Measurements from ENCODE around the gene ZNF500.

Gene ZNF500

DNA sequence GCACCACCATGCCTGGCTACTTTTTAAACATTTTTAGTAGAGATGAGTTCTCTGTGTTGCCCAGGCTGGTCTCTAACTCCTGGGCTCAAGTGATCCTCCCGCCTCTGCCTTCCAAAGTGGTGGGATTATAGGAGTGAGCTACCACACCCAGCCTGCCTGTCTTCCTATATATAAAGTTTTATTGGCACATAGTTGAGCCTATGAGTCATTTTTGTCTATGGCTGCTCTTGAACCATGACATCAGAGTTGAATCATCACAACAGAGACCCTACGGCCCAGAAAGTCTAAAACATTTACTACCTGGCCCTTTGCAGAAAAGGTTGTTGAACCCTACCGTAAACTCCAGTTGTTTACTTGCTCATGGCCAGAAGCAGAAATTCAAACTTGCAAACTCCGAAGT is 13.3 kb upstream of the ZNF500 start:
- Histone ChIP-seq H3K9me3 (ENCODE audit: severe bottlenecking) (no peaks in the 10 kb centered on the region), H3K27ac (ENCODE audit: poor library complexity, severe bottlenecking) (no peak overlapping the region), H3K36me3 (ENCODE audit: low read depth) (no peaks in the 10 kb centered on the region), H3K27me3 (ENCODE audit: insufficient read depth, poor library complexity, severe bottlenecking) (no peaks in the 10 kb centered on the region), H3K4me3 (ENCODE audit: severe bottlenecking) (no peak overlapping the region), H3K4me1 (ENCODE audit: insufficient read depth, poor library complexity, severe bottlenecking) (no peaks in the 10 kb centered on the region)
- no peak for ATAC-seq (ENCODE audit: low read depth)
- TF ChIP-seq, protein P1, sequence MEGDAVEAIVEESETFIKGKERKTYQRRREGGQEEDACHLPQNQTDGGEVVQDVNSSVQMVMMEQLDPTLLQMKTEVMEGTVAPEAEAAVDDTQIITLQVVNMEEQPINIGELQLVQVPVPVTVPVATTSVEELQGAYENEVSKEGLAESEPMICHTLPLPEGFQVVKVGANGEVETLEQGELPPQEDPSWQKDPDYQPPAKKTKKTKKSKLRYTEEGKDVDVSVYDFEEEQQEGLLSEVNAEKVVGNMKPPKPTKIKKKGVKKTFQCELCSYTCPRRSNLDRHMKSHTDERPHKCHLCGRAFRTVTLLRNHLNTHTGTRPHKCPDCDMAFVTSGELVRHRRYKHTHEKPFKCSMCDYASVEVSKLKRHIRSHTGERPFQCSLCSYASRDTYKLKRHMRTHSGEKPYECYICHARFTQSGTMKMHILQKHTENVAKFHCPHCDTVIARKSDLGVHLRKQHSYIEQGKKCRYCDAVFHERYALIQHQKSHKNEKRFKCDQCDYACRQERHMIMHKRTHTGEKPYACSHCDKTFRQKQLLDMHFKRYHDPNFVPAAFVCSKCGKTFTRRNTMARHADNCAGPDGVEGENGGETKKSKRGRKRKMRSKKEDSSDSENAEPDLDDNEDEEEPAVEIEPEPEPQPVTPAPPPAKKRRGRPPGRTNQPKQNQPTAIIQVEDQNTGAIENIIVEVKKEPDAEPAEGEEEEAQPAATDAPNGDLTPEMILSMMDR (IDR thresholded peaks at IDR 0.05; ENCODE audit: poor library complexity, severe bottlenecking) = no peak
- DNase-seq (ENCODE audit: low spot score) = no peak

GRCh38 chr16:4778050-4778392 is 11.1 kb upstream of the ZNF500 start:
- DNase-seq (ENCODE audit: low spot score) (no peak), ATAC-seq (ENCODE audit: low read depth) (no peak)
- Histone ChIP-seq H3K9me3 (ENCODE audit: severe bottlenecking) (no peaks in the 10 kb centered on the region), H3K27me3 (ENCODE audit: insufficient read depth, poor library complexity, severe bottlenecking) (no peaks in the 10 kb centered on the region), H3K4me3 (ENCODE audit: severe bottlenecking) (no peak overlapping the region), H3K27ac (ENCODE audit: poor library complexity, severe bottlenecking) (no peak overlapping the region), H3K4me1 (ENCODE audit: insufficient read depth, poor library complexity, severe bottlenecking) (no peaks in the 10 kb centered on the region), H3K36me3 (ENCODE audit: low read depth) (no peaks in the 10 kb centered on the region)
- TF ChIP-seq, protein P1 (IDR thresholded peaks at IDR 0.05; ENCODE audit: poor library complexity, severe bottlenecking) = no peak

- ATAC-seq (ENCODE audit: low read depth) (no peak), DNase-seq (ENCODE audit: low spot score) (no peak)
- Histone ChIP-seq H3K4me1 (ENCODE audit: insufficient read depth, poor library complexity, severe bottlenecking) (no peaks in the 10 kb centered on the region), H3K27ac (ENCODE audit: poor library complexity, severe bottlenecking) (no peak overlapping the region), H3K27me3 (ENCODE audit: insufficient read depth, poor library complexity, severe bottlenecking) (no peaks in the 10 kb centered on the region), H3K9me3 (ENCODE audit: severe bottlenecking) (no peaks in the 10 kb centered on the region), H3K36me3 (ENCODE audit: low read depth) (no peaks in the 10 kb centered on the region), H3K4me3 (ENCODE audit: severe bottlenecking) (no peak overlapping the region)
- TF ChIP-seq, protein P1 (IDR thresholded peaks at IDR 0.05; ENCODE audit: poor library complexity, severe bottlenecking) = no peak
These were observed 10.5 kb upstream of the ZNF500 start for GRCh38 chr16:4777339-4778049.

DNA sequence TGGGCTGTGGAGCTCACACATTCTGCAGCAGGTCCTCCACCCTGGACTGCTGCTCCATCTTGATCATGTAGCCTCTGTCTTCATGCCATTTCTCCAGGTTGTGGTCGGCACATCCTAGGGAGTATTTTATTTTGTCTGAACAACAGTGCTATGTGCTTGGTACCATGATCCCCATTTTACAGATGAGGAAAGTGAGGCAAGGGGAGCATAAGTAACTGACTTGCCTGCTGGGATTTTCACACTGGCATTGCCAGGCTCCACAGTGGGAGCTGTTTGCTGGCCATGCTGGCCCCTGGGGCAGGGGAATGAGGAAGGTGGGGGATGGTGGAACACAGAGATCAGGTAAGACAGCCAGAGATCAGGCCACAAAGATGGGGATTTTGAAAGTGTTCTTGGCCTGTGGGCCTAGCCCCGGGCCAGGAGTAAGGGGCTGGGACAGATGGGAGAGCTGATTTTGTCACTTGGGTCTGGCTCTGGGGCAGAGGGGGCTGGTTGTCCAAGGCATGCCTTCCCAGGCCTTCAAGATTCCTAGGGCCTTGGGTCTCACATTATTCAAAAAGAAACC is 9.3 kb upstream of the ZNF500 start:
- Histone ChIP-seq H3K9me3 (ENCODE audit: severe bottlenecking) (no peaks in the 10 kb centered on the region), H3K4me3 (ENCODE audit: severe bottlenecking) (no peak overlapping the region), H3K36me3 (ENCODE audit: low read depth) (no peaks in the 10 kb centered on the region), H3K27me3 (ENCODE audit: insufficient read depth, poor library complexity, severe bottlenecking) (no peaks in the 10 kb centered on the region), H3K27ac (ENCODE audit: poor library complexity, severe bottlenecking) (no peak overlapping the region), H3K4me1 (ENCODE audit: insufficient read depth, poor library complexity, severe bottlenecking) (no peaks in the 10 kb centered on the region)
- TF ChIP-seq, protein P1 (IDR thresholded peaks at IDR 0.05; ENCODE audit: poor library complexity, severe bottlenecking) = no peak
- ATAC-seq (ENCODE audit: low read depth) (no peak), DNase-seq (ENCODE audit: low spot score) (no peak)

DNA sequence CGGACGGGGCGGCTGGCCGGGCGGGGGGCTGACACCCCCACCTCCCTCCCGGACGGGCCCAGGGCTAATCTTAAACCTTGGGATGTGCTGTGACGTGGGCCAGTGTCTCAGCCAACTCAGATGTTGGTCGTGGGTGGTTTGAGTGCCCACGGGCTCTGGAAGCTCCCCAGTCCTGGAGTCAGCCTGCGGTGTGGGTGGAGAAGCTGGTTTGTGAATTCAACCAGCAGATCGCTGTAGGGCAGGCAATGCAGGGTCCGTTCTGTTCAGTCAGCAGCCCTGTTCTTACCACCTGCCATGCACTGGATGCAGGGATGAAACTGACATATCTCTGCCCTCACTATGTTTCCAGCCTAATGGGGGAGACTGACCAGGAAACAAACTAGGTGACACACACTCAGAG is 8.0 kb upstream of the ZNF500 start:
- Histone ChIP-seq H3K4me1 (ENCODE audit: insufficient read depth, poor library complexity, severe bottlenecking) (no peaks in the 10 kb centered on the region), H3K27me3 (ENCODE audit: insufficient read depth, poor library complexity, severe bottlenecking) (no peaks in the 10 kb centered on the region), H3K27ac (ENCODE audit: poor library complexity, severe bottlenecking) (no peak overlapping the region), H3K9me3 (ENCODE audit: severe bottlenecking) (no peaks in the 10 kb centered on the region), H3K36me3 (ENCODE audit: low read depth) (no peaks in the 10 kb centered on the region), H3K4me3 (ENCODE audit: severe bottlenecking) (no peak overlapping the region)
- TF ChIP-seq, protein P1 (IDR thresholded peaks at IDR 0.05; ENCODE audit: poor library complexity, severe bottlenecking) = no peak
- ATAC-seq (ENCODE audit: low read depth) (no peak), DNase-seq (ENCODE audit: low spot score) (no peak)
